HL-60/S4 treated with phorbol 12-myristate 13-acetate at 8.2 ng/mL for 4 days and 3 days (cell line): Measurements from ENCODE around the gene DHX57.
"Not testable (repeated sequence)": the region's sequence is repeated elsewhere in the genome, so short reads cannot be mapped to it uniquely, and the experiment has no call there.

Experiments used
- in situ Hi-C: fragments of 300-500 bp; cut with MboI; formaldehyde crosslinking; loops from 2 replicates; pipeline ENCODE4 v1.15.0; 2022; ENCODE audit warnings: low sequenced_read_pairs

Gene DHX57

GRCh38 chr2:38806015-38806732 lies 69.6 kb downstream of the DHX57 start:
- in situ Hi-C loops = no loop called here

- in situ Hi-C loops = no loop called here
These were observed 77.8 kb downstream of the DHX57 start for GRCh38 chr2:38797953-38798352.

GRCh38 chr2:38797250-38797676 lies 78.5 kb downstream of the DHX57 start:
- in situ Hi-C loops = no loop called here

GRCh38 chr2:38795016-38795415 lies 80.7 kb downstream of the DHX57 start:
- in situ Hi-C loops = not testable (repeated sequence)

GRCh38 chr2:38794235-38794946 lies 81.3 kb downstream of the DHX57 start:
- in situ Hi-C loops = no loop called here

GRCh38 chr2:38793511-38793910 lies 82.2 kb downstream of the DHX57 start:
- in situ Hi-C loops = no loop called here

- in situ Hi-C loops = no loop called here
These were observed 83.0 kb downstream of the DHX57 start for GRCh38 chr2:38792751-38793150.

GRCh38 chr2:38792321-38792720 lies 83.4 kb downstream of the DHX57 start:
- in situ Hi-C loops = not testable (repeated sequence)

- in situ Hi-C loops = no loop called here
These were observed 84.0 kb downstream of the DHX57 start for GRCh38 chr2:38791744-38792143.

GRCh38 chr2:38789691-38790090 lies 86.0 kb downstream of the DHX57 start:
- in situ Hi-C loops = no loop called here

- in situ Hi-C loops = no loop called here
These were observed 87.4 kb downstream of the DHX57 start for GRCh38 chr2:38788306-38788705.

- in situ Hi-C loops = no loop called here
These were observed 92.1 kb downstream of the DHX57 start for GRCh38 chr2:38783586-38783985.

- in situ Hi-C loops = no loop called here
These were observed 97.0 kb downstream of the DHX57 start for GRCh38 chr2:38778687-38779082.

GRCh38 chr2:38776531-38776930 lies 99.2 kb downstream of the DHX57 start:
- in situ Hi-C loops = no loop called here

GRCh38 chr2:38775921-38776225 lies 99.9 kb downstream of the DHX57 start:
- in situ Hi-C loops = no loop called here

- in situ Hi-C loops = no loop called here
These were observed 100.4 kb downstream of the DHX57 start for GRCh38 chr2:38775097-38775920.

- in situ Hi-C loops = no loop called here
These were observed 104.1 kb downstream of the DHX57 start for GRCh38 chr2:38771632-38772031.

- in situ Hi-C loops = no loop called here
These were observed 110.2 kb downstream of the DHX57 start for GRCh38 chr2:38765551-38765950.

- in situ Hi-C loops = no loop called here
These were observed 110.6 kb downstream of the DHX57 start for GRCh38 chr2:38765149-38765548.

GRCh38 chr2:38763728-38764127 lies 112.0 kb downstream of the DHX57 start:
- in situ Hi-C loops = no loop called here

GRCh38 chr2:38763228-38763627 lies 112.5 kb downstream of the DHX57 start:
- in situ Hi-C loops = no loop called here

GRCh38 chr2:38755891-38756290 lies 119.8 kb downstream of the DHX57 start:
- in situ Hi-C loops = not testable (repeated sequence)
